WTC11 (cell line): ENCODE results near the gene TBC1D10B. TPM values are rescaled to one million over a fixed set of nuclear protein-coding genes. Genes with fewer than 3 reads are reported as not detected.

ENCODE experiments used
- ATAC-seq: fragments of 200-7000 bp; cut with Tn5 transposase; 2 replicates; pipeline ENCODE4 v1.10.0; 2021; ENCODE audit warnings: mild to moderate bottlenecking, moderate library complexity
- CTCF ChIA-PET: fragments of 300-600 bp; sonication (Branson Sonifier 250); formaldehyde crosslinking; loops from one replicate; lab custom pipeline; 2021; ENCODE audit warnings: antibody characterized with exemption; lab: Charles Lee
- POLR2A ChIA-PET: fragments of 350-600 bp; sonication (Branson Sonifier 250); formaldehyde crosslinking; loops from one replicate; lab custom pipeline; 2021; ENCODE audit warnings: antibody characterized with exemption; lab: Charles Lee
- DNase-seq: peaks from one replicate; pipeline ENCODE4 v3.0.0; 2021; ENCODE audit warnings: low spot score
- H3K27ac Mint-ChIP-seq: 2 replicates; pipeline ENCODE4 v1.8.0; 2021; ENCODE audit warnings: mixed read lengths
- H3K27me3 Mint-ChIP-seq: 2 replicates; pipeline ENCODE4 v1.8.0; 2021; ENCODE audit warnings: low read depth, mild to moderate bottlenecking, moderate library complexity, mixed read lengths
- H3K36me3 Mint-ChIP-seq: 2 replicates; pipeline ENCODE4 v1.8.0; 2021; ENCODE audit warnings: mixed read lengths
- H3K4me1 Mint-ChIP-seq: 2 replicates; pipeline ENCODE4 v1.8.0; 2022; ENCODE audit warnings: mixed read lengths
- H3K4me3 Mint-ChIP-seq: 2 replicates; pipeline ENCODE4 v1.8.0; 2021; ENCODE audit warnings: mild to moderate bottlenecking, moderate library complexity, mixed read lengths
- H3K9me3 Mint-ChIP-seq: 2 replicates; pipeline ENCODE4 v1.8.0; 2021; ENCODE audit warnings: mixed read lengths
- E2F1 ChIP-seq: sonication (generic); formaldehyde crosslinking; IDR thresholded peaks from 2 replicates; pipeline ENCODE4 v1.8.0; 2022; ENCODE audit warnings: mild to moderate bottlenecking, missing genetic modification reagents
- ERG ChIP-seq: fragments of 250-450 bp; sonication (Bioruptor Pico); IDR thresholded peaks from 2 replicates; pipeline ENCODE4 v1.8.0; 2021; ENCODE audit warnings: mild to moderate bottlenecking
- FOXK1 ChIP-seq: sonication (generic); formaldehyde crosslinking; IDR thresholded peaks from 2 replicates; pipeline ENCODE4 v1.8.0; 2022; ENCODE audit warnings: mild to moderate bottlenecking, moderate library complexity, missing genetic modification reagents
- FOXP4 ChIP-seq: sonication (generic); formaldehyde crosslinking; IDR thresholded peaks from 2 replicates; pipeline ENCODE4 v1.8.0; 2022; ENCODE audit warnings: mild to moderate bottlenecking, missing genetic modification reagents
- GABPB1 ChIP-seq: sonication (generic); formaldehyde crosslinking; IDR thresholded peaks from 2 replicates; pipeline ENCODE4 v1.8.1; 2023; ENCODE audit warnings: mild to moderate bottlenecking, missing genetic modification reagents
- MAX ChIP-seq: sonication (generic); formaldehyde crosslinking; IDR thresholded peaks from 2 replicates; pipeline ENCODE4 v1.8.0; 2022; ENCODE audit warnings: mild to moderate bottlenecking, missing genetic modification reagents
- MLX ChIP-seq: sonication (generic); formaldehyde crosslinking; IDR thresholded peaks from 2 replicates; pipeline ENCODE4 v1.8.1; 2023; ENCODE audit warnings: mild to moderate bottlenecking, missing genetic modification reagents, moderate library complexity
- NR3C1 ChIP-seq: sonication (generic); formaldehyde crosslinking; conservative IDR thresholded peaks from 2 replicates; pipeline ENCODE4 v1.8.1; 2023; ENCODE audit warnings: low read depth, mild to moderate bottlenecking, missing genetic modification reagents
- PREB ChIP-seq: sonication (generic); formaldehyde crosslinking; IDR thresholded peaks from 2 replicates; pipeline ENCODE4 v1.8.1; 2022; ENCODE audit warnings: mild to moderate bottlenecking, missing genetic modification reagents, moderate library complexity, borderline replicate concordance
- SP1 ChIP-seq: sonication (generic); formaldehyde crosslinking; conservative IDR thresholded peaks from 2 replicates; pipeline ENCODE4 v1.8.1; 2022; ENCODE audit warnings: missing genetic modification reagents
- TEAD1 ChIP-seq: sonication (generic); formaldehyde crosslinking; IDR thresholded peaks from 2 replicates; pipeline ENCODE4 v1.8.0; 2022; ENCODE audit warnings: mild to moderate bottlenecking, missing genetic modification reagents
- ZNF281 ChIP-seq: sonication (generic); formaldehyde crosslinking; IDR thresholded peaks from 2 replicates; pipeline ENCODE4 v1.8.0; 2023; ENCODE audit warnings: mild to moderate bottlenecking, missing genetic modification reagents
- ZNF512 ChIP-seq: sonication (generic); formaldehyde crosslinking; IDR thresholded peaks from 2 replicates; pipeline ENCODE4 v1.8.1; 2022; ENCODE audit warnings: missing genetic modification reagents, borderline replicate concordance
- ZNF671 ChIP-seq: fragments of 250-450 bp; sonication (Bioruptor Pico); IDR thresholded peaks from 2 replicates; pipeline ENCODE4 v1.8.0; 2021; ENCODE audit warnings: mild to moderate bottlenecking
- ZSCAN18 ChIP-seq: fragments of 250-450 bp; sonication (Bioruptor Pico); IDR thresholded peaks from 2 replicates; pipeline ENCODE4 v2.1.2; 2022; ENCODE audit warnings: mild to moderate bottlenecking, moderate library complexity
- total RNA-seq: library from RNA; stranded (reverse); gene quantifications from 3 replicates; pipeline ENCODE4 v1.2.3, GENCODE V29; 2021

The TBC1D10B gene
- total RNA-seq, 1 experiment from 2014 or later = 40.5 TPM

GRCh38 chr16:30395992-30396585 lies 25.8 kb upstream of the TBC1D10B start:
- DNase-seq = no peak
- TF ChIP-seq ERG (CRISPR knock-in tag) (no peak), MAX (CRISPR knock-in tag) (0 out of 2 replicates have a peak, but pooled peaks have one; percentile 11)
- H3K9me3 Mint-ChIP-seq = no peaks in the 10 kb centered on the region
- peaks cover under 1% of the 10 kb centered on the region; the same call in 1 of the 2 replicates for H3K27me3 Mint-ChIP-seq
- ATAC-seq = no peak
- peak overlapping the region; percentile 87 for H3K27ac Mint-ChIP-seq
- peaks cover 39% of the 10 kb centered on the region for H3K4me1 Mint-ChIP-seq
- peaks cover 5% of the 10 kb centered on the region for H3K36me3 Mint-ChIP-seq
- peak overlapping the region; percentile 97 for H3K4me3 Mint-ChIP-seq
- ChIA-PET CTCF (interaction anchor here (0.5 to 9.3 kb wide), 9 partner anchors 12 to 284 kb away, joined by 3 to 97 read pairs (median 5); partner anchors contain the start of genes CD2BP2, DCTPP1, GDPD3 and SEPTIN1), POLR2A (interaction anchor here (1.0 to 2.0 kb wide), 9 partner anchors 8 to 41 kb away, joined by 3 to 26 read pairs (median 6); partner anchors contain the start of genes CD2BP2, MYL11 and ZNF771)

GRCh38 chr16:30395155-30395991 lies 25.1 kb upstream of the TBC1D10B start, which contains the start of gene ZNF48:
TSS of gene ZNF48 (plus strand) at chr16:30395420. CDS start at chr16:30395795, 375 bp downstream.
- Mint-ChIP-seq H3K27ac (peak within 1 kb of the TSS; percentile 98), H3K36me3 (peaks cover 5% of the 10 kb centered on the region), H3K4me3 (peak within 1 kb of the TSS; percentile 97), H3K27me3 (peaks cover 4% of the 10 kb centered on the region; the same call in 1 of the 2 replicates), H3K9me3 (no peaks in the 10 kb centered on the region), H3K4me1 (peaks cover 36% of the 10 kb centered on the region)
- CTCF ChIA-PET = interaction anchor here (0.5 to 9.3 kb wide), 18 partner anchors 9 to 283 kb away, joined by 3 to 97 read pairs (median 5); partner anchors contain the start of genes CD2BP2, DCTPP1, GDPD3 and SEPTIN1
- peak; percentile 85 for DNase-seq
- POLR2A ChIA-PET = interaction anchor here (0.7 to 2.0 kb wide), 11 partner anchors 9 to 163 kb away, joined by 3 to 26 read pairs (median 5); partner anchors contain the start of genes CD2BP2, MYL11, ZNF764 and ZNF771
- peak; percentile 81 for ATAC-seq
- no peak; the same call in 1 of the 2 replicates for TF ChIP-seq TEAD1
- peak; percentile 14 for TF ChIP-seq FOXK1 (CRISPR knock-in tag)
- no peak for TF ChIP-seq NR3C1 (CRISPR knock-in tag)
- no peak for TF ChIP-seq E2F1
- TF ChIP-seq ZNF512 = no peak
- 0 out of 2 replicates have a peak, but pooled peaks have one; percentile 41 for TF ChIP-seq PREB
- TF ChIP-seq ZNF671 = no peak
- peak; percentile 65 for TF ChIP-seq GABPB1 (CRISPR knock-in tag)
- TF ChIP-seq ZNF281 = no peak
- TF ChIP-seq FOXP4 (CRISPR knock-in tag) = peak; percentile 60
- no peak for TF ChIP-seq ZSCAN18 (CRISPR knock-in tag)
- TF ChIP-seq SP1 (CRISPR knock-in tag) = peak; percentile 63
- TF ChIP-seq MLX (CRISPR knock-in tag) = no peak
